T-helper 2 cell treated with Interferon-gamma antibody and Interleukin-4, amounts not matched to agents 100 ng/mL and 5 ng/mL, for 36 hours (primary cell): ENCODE results near the gene FXYD5. TPM values are rescaled to one million over a fixed set of nuclear protein-coding genes. Genes with fewer than 3 reads are reported as not detected.
"Not testable (repeated sequence)": the region's sequence is repeated elsewhere in the genome, so short reads cannot be mapped to it uniquely, and the experiment has no call there.

Experiments used
- intact Hi-C: fragments of 100-400 bp; cut with micrococcal nuclease; formaldehyde crosslinking; loops from one replicate; pipeline ENCODE4 v1.15.1; 2023
- total RNA-seq: library from RNA; stranded (reverse); gene quantifications from 2 replicates; pipeline ENCODE4 v1.2.3, GENCODE V29; 2022

The FXYD5 gene
- total RNA-seq, 1 donor from 2014 or later, result 374 TPM

- intact Hi-C loops, result no loop called here
Observed at GRCh38 chr19:35176181-35176570, 21.6 kb downstream of the FXYD5 start.

GRCh38 chr19:35177377-35178274 is 23.1 kb downstream of the FXYD5 start:
- intact Hi-C loops, result no loop called here

DNA sequence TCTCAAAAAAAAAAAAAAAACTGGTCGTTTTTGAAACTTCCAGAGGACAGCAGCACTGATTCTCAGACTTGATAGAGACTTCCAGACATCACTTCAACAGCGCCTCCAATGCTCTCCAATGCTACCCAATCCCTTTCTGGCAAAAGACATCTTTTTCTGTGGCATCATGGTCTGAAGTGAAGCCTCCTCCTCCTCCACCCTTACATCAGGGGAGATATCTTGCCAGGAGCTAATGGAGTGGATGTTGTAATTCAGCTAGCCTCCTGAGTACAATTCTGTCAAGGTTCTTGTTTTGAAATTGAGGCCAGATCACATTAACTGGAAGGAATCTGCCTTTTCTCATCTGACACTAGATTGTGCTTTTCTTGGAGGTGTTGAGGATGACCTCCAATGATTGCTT is 24.2 kb downstream of the FXYD5 start:
- intact Hi-C loops, result no loop called here

- intact Hi-C loops, result no loop called here
Observed at GRCh38 chr19:35179830-35180229, 25.3 kb downstream of the FXYD5 start.

- intact Hi-C loops, result no loop called here
Observed at GRCh38 chr19:35181387-35181786, 26.9 kb downstream of the FXYD5 start.

GRCh38 chr19:35184267-35184666 is 29.7 kb downstream of the FXYD5 start:
- intact Hi-C loops, result no loop called here

DNA sequence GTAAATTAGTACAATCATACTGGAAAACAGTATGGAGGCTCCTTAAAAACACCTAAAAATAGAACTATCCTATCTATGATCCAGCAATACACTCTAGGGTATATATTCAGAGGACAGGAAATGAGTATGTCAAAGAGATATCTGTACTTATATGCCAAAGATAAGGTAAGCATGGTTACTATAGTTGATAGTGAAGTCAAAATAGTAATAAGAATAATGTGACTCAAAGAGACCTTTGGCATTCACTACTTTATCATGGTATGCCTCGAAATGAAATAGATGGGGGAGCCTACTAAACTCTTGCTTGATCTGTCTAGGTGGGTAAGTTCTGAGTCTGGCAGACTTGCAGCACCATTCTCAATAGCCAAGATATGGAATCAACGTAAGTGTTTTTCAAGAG is 30.3 kb downstream of the FXYD5 start:
- intact Hi-C loops, result no loop called here

DNA sequence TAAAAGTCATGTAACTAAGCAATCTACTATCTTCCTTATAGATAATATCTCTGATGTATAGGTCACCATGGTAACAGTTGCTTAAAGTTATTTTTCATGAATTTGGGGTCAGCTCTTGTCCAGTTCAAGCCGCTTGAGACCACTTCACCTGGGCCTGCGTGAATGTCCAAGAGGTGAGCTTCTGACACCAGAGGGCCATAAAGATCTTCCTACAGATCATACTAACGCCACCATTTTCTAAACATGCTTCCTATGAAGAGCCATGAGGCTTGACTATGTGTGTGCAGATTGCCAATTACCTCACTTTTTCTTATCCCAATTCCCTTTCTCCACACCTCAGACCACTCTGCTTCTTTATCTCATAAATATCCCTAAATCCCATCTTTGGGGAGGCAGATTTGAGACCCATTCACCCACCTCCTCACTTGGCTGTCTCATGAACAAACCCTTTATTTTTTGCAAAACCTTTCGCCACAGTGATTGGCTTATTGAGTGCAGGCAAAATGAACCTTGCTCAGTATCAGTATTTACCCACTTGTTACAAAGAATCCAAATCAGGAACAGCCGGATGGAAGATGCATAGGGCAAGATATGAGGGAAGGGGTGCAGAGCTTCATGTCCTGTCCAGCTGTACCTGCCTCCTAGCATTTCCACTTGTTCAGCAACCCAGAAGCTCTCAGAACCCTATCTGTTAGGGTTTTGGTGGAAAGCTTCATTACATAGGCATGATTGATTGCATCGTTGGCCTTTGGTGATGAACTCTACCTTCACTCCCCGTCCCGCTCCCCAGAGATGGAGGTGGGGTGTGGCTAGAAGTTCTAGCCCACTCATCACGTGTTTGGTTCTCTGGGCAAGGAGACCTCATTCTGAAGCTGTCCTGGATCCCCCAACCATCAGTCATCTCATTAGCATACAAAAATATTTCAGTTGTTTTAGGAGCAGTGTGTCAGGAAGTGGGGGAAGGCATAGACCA is 39.8 kb downstream of the FXYD5 start:
- intact Hi-C loops, result no loop called here

- intact Hi-C loops, result no loop called here
Observed at GRCh38 chr19:35195830-35196229, 41.3 kb downstream of the FXYD5 start.

GRCh38 chr19:35196861-35197260 is 42.3 kb downstream of the FXYD5 start:
- intact Hi-C loops, result not testable (repeated sequence)

GRCh38 chr19:35199481-35199880 is 44.9 kb downstream of the FXYD5 start:
- intact Hi-C loops, result no loop called here

GRCh38 chr19:35202722-35203688 is 48.5 kb downstream of the FXYD5 start:
- intact Hi-C loops, result no loop called here

- intact Hi-C loops, result loop anchor here (5.0 kb wide), 1 partner anchor 37 kb away; no protein-coding TSS in a partner anchor
Observed at GRCh38 chr19:35204799-35205732, 50.5 kb downstream of the FXYD5 start.

GRCh38 chr19:35205733-35206323 is 51.3 kb downstream of the FXYD5 start:
- intact Hi-C loops, result loop anchor here (2.0 to 5.0 kb wide), 4 partner anchors 36 to 65 kb away; partner anchors contain the start of genes FXYD5 and USF2

DNA sequence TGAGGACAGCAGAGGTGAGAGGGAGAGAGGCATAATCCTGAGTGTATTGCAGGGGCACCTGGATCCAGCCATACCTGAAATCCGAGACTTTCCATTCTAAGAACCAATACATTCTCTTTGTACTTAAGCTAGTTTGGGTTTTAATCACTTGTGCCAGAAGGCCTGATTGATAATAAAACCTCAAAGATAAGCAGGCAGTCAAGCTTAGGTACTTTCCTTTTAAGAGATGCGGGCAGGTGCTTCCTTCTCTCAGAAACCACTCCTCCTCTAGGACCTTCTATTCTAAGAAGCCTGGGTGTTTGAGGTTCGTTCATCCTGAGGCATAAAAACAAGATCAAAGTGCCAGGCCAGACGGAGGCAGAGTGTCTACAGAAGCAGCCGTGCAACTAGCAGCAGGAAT is 51.8 kb downstream of the FXYD5 start:
- intact Hi-C loops, result loop anchor here (2.0 to 5.0 kb wide), 4 partner anchors 36 to 66 kb away; partner anchors contain the start of genes FXYD5 and USF2

DNA sequence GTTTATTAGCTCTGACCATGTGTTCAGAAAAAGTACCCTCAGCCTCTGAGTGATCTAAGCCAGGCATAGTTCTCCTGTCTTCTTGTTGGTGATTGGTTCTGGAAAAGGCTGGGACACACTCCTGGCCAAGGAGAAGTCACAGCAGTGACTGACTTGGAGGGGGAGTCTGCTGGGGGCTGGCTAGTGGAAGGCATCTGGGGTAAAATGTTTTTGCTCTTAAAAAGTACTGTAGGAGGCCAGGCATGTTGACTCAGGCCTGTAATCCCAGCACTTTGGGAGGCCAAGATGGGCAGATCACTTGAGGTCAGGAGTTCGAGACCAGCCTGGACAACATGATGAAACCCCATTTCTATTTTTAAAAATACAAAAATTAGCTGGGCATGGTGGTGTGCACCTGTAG is 52.3 kb downstream of the FXYD5 start:
- intact Hi-C loops, result loop anchor here (2.0 to 5.0 kb wide), 4 partner anchors 35 to 66 kb away; partner anchors contain the start of genes FXYD5 and USF2

- intact Hi-C loops, result loop anchor here (2.0 to 5.0 kb wide), 4 partner anchors 35 to 67 kb away; partner anchors contain the start of genes FXYD5 and USF2
Observed at GRCh38 chr19:35207391-35207871, 52.9 kb downstream of the FXYD5 start.

DNA sequence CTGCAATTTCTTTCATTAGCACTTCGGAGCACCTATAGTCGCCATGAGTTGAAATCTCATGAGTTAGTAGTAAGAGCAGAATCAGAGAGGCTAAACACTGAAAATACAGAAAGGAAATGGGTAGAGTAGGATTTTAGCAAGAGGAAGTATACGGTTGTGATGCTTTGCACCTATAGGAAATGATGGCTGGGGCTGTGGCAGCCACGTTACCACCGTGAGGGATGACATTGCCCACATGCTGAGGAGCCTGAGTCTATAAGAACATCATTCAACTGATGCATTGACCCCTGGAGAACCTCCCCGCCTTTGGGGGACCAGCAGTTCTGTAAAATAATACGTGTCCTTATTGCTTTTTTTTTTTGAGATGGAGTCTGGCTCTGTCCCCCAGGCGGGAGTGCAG is 53.6 kb downstream of the FXYD5 start:
- intact Hi-C loops, result loop anchor here (5.0 kb wide), 1 partner anchor 34 kb away; no protein-coding TSS in a partner anchor
